Measurements from ENCODE around the gene SH3RF3. TPM values are rescaled to one million over a fixed set of nuclear protein-coding genes. Genes with fewer than 3 reads are reported as not detected.

Gene SH3RF3
- total and polyA plus RNA-seq, 10 of the 15 experiments (the other 5 are each of a cell fraction or from before 2014, with no cell fraction given), result 0.08 to 8.8 (median 2.3) TPM

- no peak for TF ChIP-seq IKZF1 (conservative IDR thresholded peaks at IDR 0.05)
- TF ChIP-seq, protein P1, sequence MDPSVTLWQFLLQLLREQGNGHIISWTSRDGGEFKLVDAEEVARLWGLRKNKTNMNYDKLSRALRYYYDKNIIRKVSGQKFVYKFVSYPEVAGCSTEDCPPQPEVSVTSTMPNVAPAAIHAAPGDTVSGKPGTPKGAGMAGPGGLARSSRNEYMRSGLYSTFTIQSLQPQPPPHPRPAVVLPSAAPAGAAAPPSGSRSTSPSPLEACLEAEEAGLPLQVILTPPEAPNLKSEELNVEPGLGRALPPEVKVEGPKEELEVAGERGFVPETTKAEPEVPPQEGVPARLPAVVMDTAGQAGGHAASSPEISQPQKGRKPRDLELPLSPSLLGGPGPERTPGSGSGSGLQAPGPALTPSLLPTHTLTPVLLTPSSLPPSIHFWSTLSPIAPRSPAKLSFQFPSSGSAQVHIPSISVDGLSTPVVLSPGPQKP (IDR thresholded peaks at IDR 0.05; ENCODE audit: low read depth, low read length), result no peak
Measured at GRCh38 chr2:109293663-109294062, 164.7 kb downstream of the SH3RF3 start (continued).

DNA sequence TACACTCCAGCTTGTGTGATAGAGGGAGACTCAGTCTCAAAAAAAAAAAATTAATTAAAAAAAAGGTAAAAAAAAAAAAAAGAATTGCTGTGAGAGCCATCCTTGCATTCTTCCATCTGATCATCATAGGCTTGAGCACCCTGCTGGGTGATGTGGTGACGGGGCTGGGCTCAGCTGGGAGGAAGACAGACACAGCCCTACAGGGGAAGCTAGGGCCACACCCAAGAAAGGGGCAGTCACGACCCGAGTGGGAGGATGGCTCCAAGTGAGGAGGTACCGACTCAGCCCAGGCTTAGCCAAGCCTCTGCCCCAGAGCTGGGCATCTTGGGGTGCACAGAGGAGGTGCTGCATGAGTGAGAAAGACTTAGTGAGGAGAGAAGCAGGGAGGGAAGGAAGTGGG, 165.5 kb downstream of the SH3RF3 start:
- BruUV-seq (replicated peaks), result no TSS peak
- no peaks in the 10 kb centered on the region for H3K79me2 ChIP-seq (ENCODE audit: control insufficient read depth, insufficient read depth, low read length)
- H2AFZ ChIP-seq (ENCODE audit: control insufficient read depth, low read depth, low read length), result no peak overlapping the region
- ChIA-PET POLR2A (interaction anchor here (0.6 to 0.7 kb wide), 2 partner anchors 60 to 110 kb away, joined by 3 read pairs; no protein-coding TSS in a partner anchor), CTCF (no interaction called here), RAD21 (ENCODE audit: unreplicated experiment) (interaction anchor here (1.1 kb wide), 1 partner anchor 161 kb away, joined by 3 read pairs; no protein-coding TSS in a partner anchor), SMC1A (ENCODE audit: uncharacterized antibody, unreplicated experiment) (interaction anchor here (0.6 to 1.1 kb wide), 2 partner anchors 24 to 182 kb away, joined by 3 read pairs; no protein-coding TSS in a partner anchor)
- no peak overlapping the region for H3K9ac ChIP-seq (ENCODE audit: control insufficient read depth, insufficient read depth, low read length)
- ATAC-seq, result no peak
- TF ChIP-seq HDGF (IDR thresholded peaks at IDR 0.05), result no peak
- TF ChIP-seq, protein P2, sequence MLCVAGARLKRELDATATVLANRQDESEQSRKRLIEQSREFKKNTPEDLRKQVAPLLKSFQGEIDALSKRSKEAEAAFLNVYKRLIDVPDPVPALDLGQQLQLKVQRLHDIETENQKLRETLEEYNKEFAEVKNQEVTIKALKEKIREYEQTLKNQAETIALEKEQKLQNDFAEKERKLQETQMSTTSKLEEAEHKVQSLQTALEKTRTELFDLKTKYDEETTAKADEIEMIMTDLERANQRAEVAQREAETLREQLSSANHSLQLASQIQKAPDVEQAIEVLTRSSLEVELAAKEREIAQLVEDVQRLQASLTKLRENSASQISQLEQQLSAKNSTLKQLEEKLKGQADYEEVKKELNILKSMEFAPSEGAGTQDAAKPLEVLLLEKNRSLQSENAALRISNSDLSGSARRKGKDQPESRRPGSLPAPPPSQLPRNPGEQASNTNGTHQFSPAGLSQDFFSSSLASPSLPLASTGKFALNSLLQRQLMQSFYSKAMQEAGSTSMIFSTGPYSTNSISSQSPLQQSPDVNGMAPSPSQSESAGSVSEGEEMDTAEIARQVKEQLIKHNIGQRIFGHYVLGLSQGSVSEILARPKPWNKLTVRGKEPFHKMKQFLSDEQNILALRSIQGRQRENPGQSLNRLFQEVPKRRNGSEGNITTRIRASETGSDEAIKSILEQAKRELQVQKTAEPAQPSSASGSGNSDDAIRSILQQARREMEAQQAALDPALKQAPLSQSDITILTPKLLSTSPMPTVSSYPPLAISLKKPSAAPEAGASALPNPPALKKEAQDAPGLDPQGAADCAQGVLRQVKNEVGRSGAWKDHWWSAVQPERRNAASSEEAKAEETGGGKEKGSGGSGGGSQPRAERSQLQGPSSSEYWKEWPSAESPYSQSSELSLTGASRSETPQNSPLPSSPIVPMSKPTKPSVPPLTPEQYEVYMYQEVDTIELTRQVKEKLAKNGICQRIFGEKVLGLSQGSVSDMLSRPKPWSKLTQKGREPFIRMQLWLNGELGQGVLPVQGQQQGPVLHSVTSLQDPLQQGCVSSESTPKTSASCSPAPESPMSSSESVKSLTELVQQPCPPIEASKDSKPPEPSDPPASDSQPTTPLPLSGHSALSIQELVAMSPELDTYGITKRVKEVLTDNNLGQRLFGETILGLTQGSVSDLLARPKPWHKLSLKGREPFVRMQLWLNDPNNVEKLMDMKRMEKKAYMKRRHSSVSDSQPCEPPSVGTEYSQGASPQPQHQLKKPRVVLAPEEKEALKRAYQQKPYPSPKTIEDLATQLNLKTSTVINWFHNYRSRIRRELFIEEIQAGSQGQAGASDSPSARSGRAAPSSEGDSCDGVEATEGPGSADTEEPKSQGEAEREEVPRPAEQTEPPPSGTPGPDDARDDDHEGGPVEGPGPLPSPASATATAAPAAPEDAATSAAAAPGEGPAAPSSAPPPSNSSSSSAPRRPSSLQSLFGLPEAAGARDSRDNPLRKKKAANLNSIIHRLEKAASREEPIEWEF (IDR thresholded peaks at IDR 0.05; ENCODE audit: insufficient replicate concordance, low read depth, low read length), result no peak
- TF ChIP-seq ZZZ3 (IDR thresholded peaks at IDR 0.05; ENCODE audit: control insufficient read depth, insufficient read length, low read depth), result no peak
- TF ChIP-seq PAX5 (IDR thresholded peaks at IDR 0.05; ENCODE audit: borderline replicate concordance, low read depth, low read length), result no peak
- H3K4me1 ChIP-seq (ENCODE audit: control insufficient read depth, insufficient read depth, low read length), result no peaks in the 10 kb centered on the region
- no peak overlapping the region for H3K27ac ChIP-seq (ENCODE audit: control insufficient read depth, insufficient read depth)
- in situ Hi-C loops (cut with MboI) (no loop called here), intact Hi-C loops (cut with micrococcal nuclease; ENCODE audit: unreplicated experiment) (no loop called here)
- H3K27me3 ChIP-seq (replicated peaks in 1 of 2; ENCODE audit: control insufficient read depth in 2 of 2, insufficient read depth in 2 of 2, low read length in 1 of 2), result no peaks in the 10 kb centered on the region
- WGBS (ENCODE audit: insufficient coverage, insufficient replicate concordance, low lambda C conversion rate, missing lambda C conversion rate), result 39% methylated on average over 4 of the region's 4 CpGs
- H3K4me2 ChIP-seq (ENCODE audit: control insufficient read depth, insufficient read depth), result no peak overlapping the region
- no peak for DNase-seq (ENCODE audit: low read depth, low spot score)
- no peak for FAIRE-seq
- H3K9me3 ChIP-seq (replicated peaks; ENCODE audit: control insufficient read depth, insufficient read depth, low read length), result no peaks in the 10 kb centered on the region
- no peaks in the 10 kb centered on the region for H4K20me1 ChIP-seq (ENCODE audit: control insufficient read depth, insufficient read depth)
- H3K36me3 ChIP-seq (ENCODE audit: control insufficient read depth in 2 of 2, insufficient read depth in 2 of 2, low read length in 1 of 2), result no peaks in the 10 kb centered on the region
- no peak overlapping the region for H3K4me3 ChIP-seq

Data from GM12878 (cell line).